GM19438 (cell line): Measurements from ENCODE around the gene GPR12.

Source experiments
- ATAC-seq: cut with Tn5 transposase; IDR thresholded peaks from one replicate; pipeline ENCODE4 v1.9.1; 2021; ENCODE audit warnings: low read depth; ENCODE audit not compliant: unreplicated experiment

Gene GPR12

GRCh38 chr13:26706381-26706780 is 54.2 kb downstream of the GPR12 start:
- no peak for ATAC-seq

GRCh38 chr13:26705536-26705935 is 55.0 kb downstream of the GPR12 start:
- ATAC-seq = no peak
